Limb (tissue), 2 donors: ENCODE results near the gene MT1A.

Experiments
- DNase-seq, 2 donors: peaks; one replicate each; pipeline ENCODE4 v3.0.0-alpha.2; 2016; ENCODE audit errors: extremely low spot score in 2 of 2

MT1A gene

DNA sequence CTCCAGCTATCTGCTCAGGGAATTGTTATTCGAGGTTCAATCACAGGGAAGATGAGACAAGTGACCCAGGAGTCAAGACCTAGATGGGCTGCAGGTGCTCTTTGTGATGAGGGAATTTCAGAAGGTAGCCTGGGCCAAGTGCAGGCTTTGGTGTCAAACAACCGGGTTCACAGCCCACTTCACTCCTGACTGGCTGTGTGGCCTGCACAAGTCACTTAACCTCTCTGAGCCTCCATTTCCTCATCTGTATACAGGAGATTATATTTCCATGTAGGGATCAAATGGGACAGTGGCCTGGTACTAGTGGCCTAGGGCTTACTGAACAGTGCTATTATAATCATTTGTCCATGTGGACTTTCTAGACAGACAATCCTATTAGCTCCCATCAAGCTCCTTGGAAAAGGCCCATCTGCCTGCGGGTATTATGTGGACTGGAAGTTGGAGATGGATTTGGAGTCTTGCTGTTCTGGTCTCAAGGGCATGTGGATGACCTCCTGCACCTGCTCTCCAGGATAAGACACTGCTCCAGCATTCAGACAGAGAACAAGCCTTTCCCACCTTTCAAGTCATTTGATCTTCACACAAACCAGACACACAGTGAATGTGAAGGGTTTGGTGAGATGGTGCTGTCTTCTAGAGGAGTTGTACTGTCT lies 40.7 kb downstream of the MT1A start:
- no peak for DNase-seq

DNA sequence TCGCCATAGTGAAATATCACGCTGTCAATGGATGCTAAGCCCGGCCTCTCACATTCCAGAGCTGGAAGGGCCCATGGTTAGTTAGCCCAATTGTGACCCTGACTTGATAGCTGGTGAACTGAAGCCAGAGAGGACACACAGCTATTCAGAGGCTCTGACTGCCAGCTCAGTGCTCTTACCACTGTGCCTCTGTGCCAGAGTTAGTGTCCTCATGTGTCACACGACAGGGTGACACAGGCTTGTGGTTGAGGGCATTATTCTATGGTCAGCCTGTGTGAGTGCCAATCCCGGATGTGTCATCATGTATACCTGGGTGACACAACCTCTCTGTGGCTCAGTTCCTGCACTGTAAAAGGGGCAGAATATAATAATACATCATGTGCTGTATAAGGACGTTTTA lies 41.4 kb downstream of the MT1A start:
- no peak for DNase-seq

GRCh38 chr16:56681939-56682702 lies 43.7 kb downstream of the MT1A start, which contains the start of gene MT1X:
Gene MT1X, plus strand, starts transcription at chr16:56682470. Its CDS starts 71 bp downstream, at chr16:56682541.
- DNase-seq = peak; percentile 84 to 85

- DNase-seq = no peak
Observed at GRCh38 chr16:56682703-56683397, 44.4 kb downstream of the MT1A start.

DNA sequence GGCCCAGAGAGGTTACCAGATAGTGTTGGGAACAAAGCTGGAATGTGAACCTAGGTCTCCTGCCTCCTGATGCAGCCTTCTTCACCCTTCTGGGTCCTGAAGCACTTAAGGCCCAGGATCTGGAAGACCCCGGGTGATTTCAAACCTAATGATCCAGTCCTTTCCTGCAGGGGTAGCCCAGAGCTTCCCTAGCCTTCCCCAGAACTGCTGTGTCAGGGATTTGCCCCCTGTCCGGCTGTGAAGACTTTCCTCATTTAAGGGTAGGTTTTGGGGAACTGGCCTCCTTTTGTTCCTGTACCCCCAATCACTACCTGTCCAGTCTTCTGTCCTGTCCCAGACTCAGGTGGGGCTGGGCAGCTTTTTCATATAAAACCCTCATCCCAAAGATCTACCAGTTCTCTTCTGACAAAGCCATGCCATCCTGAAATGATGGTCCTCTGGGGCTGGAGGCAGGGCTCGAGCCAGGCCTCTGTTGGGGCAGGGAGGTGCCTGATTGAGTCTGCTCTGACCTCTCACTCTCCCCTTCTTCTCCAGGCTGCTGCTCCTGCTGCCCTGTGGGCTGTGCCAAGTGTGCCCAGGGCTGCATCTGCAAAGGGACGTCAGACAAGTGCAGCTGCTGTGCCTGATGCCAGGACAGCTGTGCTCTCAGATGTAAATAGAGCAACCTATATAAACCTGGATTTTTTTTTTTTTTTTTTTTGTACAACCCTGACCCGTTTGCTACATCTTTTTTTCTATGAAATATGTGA lies 45.1 kb downstream of the MT1A start:
- no peak for DNase-seq

DNA sequence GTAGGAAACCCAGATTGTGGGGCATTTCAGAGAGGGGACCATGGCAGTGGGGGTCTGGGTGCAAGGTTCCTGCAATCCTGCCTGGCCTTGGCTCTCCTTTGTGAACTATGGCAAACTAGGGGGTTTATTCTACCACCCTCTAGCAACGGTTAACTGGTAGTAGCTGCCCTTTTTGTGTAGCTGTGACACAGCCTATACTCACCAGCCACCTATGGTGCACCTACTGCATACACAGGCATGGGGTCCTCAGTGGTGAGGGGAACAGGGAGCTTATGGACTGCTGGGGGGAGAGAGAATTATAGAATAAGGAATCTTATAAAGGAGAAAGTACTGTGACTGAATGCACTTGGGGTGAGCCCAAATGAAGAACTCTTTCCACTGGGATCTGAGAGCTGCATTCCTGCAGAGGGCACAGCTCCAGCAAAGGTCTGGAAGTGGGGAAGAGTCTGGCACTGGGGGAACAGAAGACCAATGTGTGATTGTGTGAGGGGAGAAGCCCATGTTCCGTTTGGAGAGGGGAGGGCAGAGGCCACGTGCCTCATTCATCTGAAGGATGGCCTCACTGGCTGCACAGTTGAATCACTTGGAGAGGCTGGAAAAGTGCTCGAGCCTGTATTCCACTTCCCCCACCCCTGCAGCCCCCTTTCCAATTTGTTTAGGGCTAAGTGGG lies 45.9 kb downstream of the MT1A start:
- DNase-seq = no peak

GRCh38 chr16:56684926-56685590 lies 46.6 kb downstream of the MT1A start:
- no peak for DNase-seq

DNA sequence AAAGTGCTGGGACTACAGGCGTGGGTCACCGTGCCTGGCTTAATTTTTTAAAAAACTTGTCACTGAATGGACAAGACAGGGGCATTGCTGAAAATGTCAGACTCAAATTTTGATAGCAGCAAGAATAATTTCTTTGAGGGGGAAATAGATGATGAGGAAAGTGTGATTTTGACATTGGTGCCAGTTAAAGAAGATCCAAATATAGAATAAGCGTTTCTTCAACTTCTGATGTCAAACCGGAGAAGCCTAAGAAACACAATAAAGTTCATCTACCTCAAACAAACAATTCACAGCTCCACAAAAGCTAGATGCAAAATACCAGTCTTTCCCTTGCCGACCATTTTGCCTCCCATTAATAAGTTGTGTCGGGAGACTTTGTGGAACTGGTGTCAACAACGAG lies 48.3 kb downstream of the MT1A start:
- no peak for DNase-seq

- no peak for DNase-seq
Observed at GRCh38 chr16:56688762-56689161, 50.3 kb downstream of the MT1A start.

DNA sequence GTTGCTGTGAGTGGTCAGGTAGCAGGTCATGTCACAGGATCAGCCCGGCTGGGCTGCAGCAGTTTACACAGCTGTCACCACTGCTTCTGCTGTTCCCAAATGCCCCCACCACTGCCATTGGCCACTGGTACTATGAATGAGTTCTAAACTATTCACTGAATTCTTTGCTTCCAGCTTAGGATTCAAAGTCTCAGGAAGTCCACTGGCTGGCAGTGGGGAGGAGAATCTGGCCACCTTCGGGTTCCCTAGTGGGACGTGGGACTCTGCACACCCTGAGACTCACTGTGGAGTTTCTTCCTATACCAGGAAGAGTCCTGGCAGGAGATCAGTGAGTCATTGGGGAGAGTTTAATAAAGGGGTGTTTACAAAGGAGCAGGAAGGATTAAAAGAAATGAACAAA lies 50.7 kb downstream of the MT1A start:
- no peak for DNase-seq
